Parathyroid adenoma (tissue), 2 donors: ENCODE measurements around the gene TRPM1.

Experiments
- H2AFZ ChIP-seq: fragments of 300-600 bp; sonication (generic); one replicate; pipeline ENCODE4 v1.7.0; 2017; ENCODE audit warnings: antibody characterized with exemption, mild to moderate bottlenecking
- H3K27ac ChIP-seq: fragments of 300-600 bp; sonication (generic); one replicate; pipeline ENCODE4 v1.7.0; 2017
- H3K27me3 ChIP-seq: fragments of 300-600 bp; sonication (generic); one replicate; pipeline ENCODE4 v1.7.0; 2017; ENCODE audit warnings: low read length; ENCODE audit not compliant: control insufficient read depth, insufficient read depth
- H3K36me3 ChIP-seq: fragments of 300-600 bp; sonication (generic); one replicate; pipeline ENCODE4 v1.7.0; 2017; ENCODE audit warnings: low read length; ENCODE audit not compliant: control insufficient read depth, insufficient read depth
- H3K4me1 ChIP-seq: fragments of 300-600 bp; sonication (generic); one replicate; pipeline ENCODE4 v1.7.0; 2017; ENCODE audit warnings: control low read depth
- H3K4me2 ChIP-seq: fragments of 300-600 bp; sonication (generic); one replicate; pipeline ENCODE4 v1.7.0; 2017; ENCODE audit warnings: low read length
- H3K4me3 ChIP-seq: fragments of 300-600 bp; sonication (generic); one replicate; pipeline ENCODE4 v1.7.0; 2017; ENCODE audit warnings: low read depth, low read length
- H3K79me2 ChIP-seq: fragments of 300-600 bp; sonication (generic); one replicate; pipeline ENCODE4 v1.7.0; 2017; ENCODE audit warnings: control low read depth
- H3K9ac ChIP-seq: fragments of 300-600 bp; sonication (generic); one replicate; pipeline ENCODE4 v1.7.0; 2017; ENCODE audit warnings: mild to moderate bottlenecking
- H3K9me3 ChIP-seq: fragments of 300-600 bp; sonication (generic); one replicate; pipeline ENCODE4 v1.7.0; 2017; ENCODE audit warnings: low read length; ENCODE audit not compliant: control insufficient read depth
- CTCF ChIP-seq: fragments of 300-600 bp; sonication (generic); IDR thresholded peaks from one replicate; pipeline ENCODE4 v1.7.0; 2017; ENCODE audit warnings: antibody characterized with exemption, mild to moderate bottlenecking
- donor health status: primary hyperparathyroidism.

TRPM1 gene

GRCh38 chr15:31101262-31102038 lies at the start of gene TRPM1:
TRPM1 (minus strand) TSS chr15:31101725; CDS start chr15:31081355, 20,370 bp downstream.
- Histone ChIP-seq H3K27ac (no peak within 1 kb of the TSS), H3K9me3 (no peaks in the 10 kb centered on the region), H3K27me3 (no peaks in the 10 kb centered on the region), H3K4me1 (no peaks in the 10 kb centered on the region), H3K36me3 (no peaks in the 10 kb centered on the region), H2AFZ (no peak within 1 kb of the TSS), H3K4me2 (no peak within 1 kb of the TSS), H3K9ac (no peak within 1 kb of the TSS), H3K79me2 (no peaks in the 10 kb centered on the region), H3K4me3 (no peak within 1 kb of the TSS)
- TF ChIP-seq CTCF, result no peak

- H3K9me3 ChIP-seq, result no peaks in the 10 kb centered on the region
- H3K27me3 ChIP-seq, result no peaks in the 10 kb centered on the region
- H3K36me3 ChIP-seq, result no peaks in the 10 kb centered on the region
- no peaks in the 10 kb centered on the region for H3K4me1 ChIP-seq
- no peak overlapping the region for H3K4me3 ChIP-seq
- H3K79me2 ChIP-seq, result no peaks in the 10 kb centered on the region
- no peak overlapping the region for H2AFZ ChIP-seq
- no peak overlapping the region for H3K27ac ChIP-seq
- no peak overlapping the region for H3K4me2 ChIP-seq
- no peak overlapping the region for H3K9ac ChIP-seq
- TF ChIP-seq CTCF, result no peak
Observed at GRCh38 chr15:31150732-31151231, 49.3 kb upstream of the TRPM1 start.

GRCh38 chr15:31149987-31150386 lies 48.5 kb upstream of the TRPM1 start:
- H2AFZ ChIP-seq, result no peak overlapping the region
- H3K9ac ChIP-seq, result no peak overlapping the region
- H3K27ac ChIP-seq, result no peak overlapping the region
- H3K27me3 ChIP-seq, result no peaks in the 10 kb centered on the region
- no peak for TF ChIP-seq CTCF
- no peak overlapping the region for H3K4me2 ChIP-seq
- H3K4me3 ChIP-seq, result no peak overlapping the region
- no peaks in the 10 kb centered on the region for H3K79me2 ChIP-seq
- H3K4me1 ChIP-seq, result no peaks in the 10 kb centered on the region
- H3K36me3 ChIP-seq, result no peaks in the 10 kb centered on the region
- no peaks in the 10 kb centered on the region for H3K9me3 ChIP-seq

- no peaks in the 10 kb centered on the region for H3K79me2 ChIP-seq
- no peak overlapping the region for H3K4me2 ChIP-seq
- H3K4me1 ChIP-seq, result no peaks in the 10 kb centered on the region
- no peak overlapping the region for H2AFZ ChIP-seq
- no peaks in the 10 kb centered on the region for H3K36me3 ChIP-seq
- H3K27me3 ChIP-seq, result no peaks in the 10 kb centered on the region
- H3K4me3 ChIP-seq, result no peak overlapping the region
- no peak for TF ChIP-seq CTCF
- no peaks in the 10 kb centered on the region for H3K9me3 ChIP-seq
- no peak overlapping the region for H3K27ac ChIP-seq
- H3K9ac ChIP-seq, result no peak overlapping the region
Observed at GRCh38 chr15:31149088-31149505, 47.6 kb upstream of the TRPM1 start.
